Stomach (tissue), 4 donors: ENCODE results near the gene RPS5.

Experiments used
- CTCF ChIP-seq, 7 experiments: fragments of 450-650 bp in 4 of 7; fragments of 200-600 bp in 3 of 7; sonication (generic) in 3 of 7; IDR thresholded peaks; one replicate each; pipeline ENCODE4 v1.5.1; 2016 to 2019; ENCODE audit warnings: antibody characterized with exemption in 7 of 7, control low read depth in 2 of 7, mild to moderate bottlenecking in 1 of 7
- EP300 ChIP-seq: sonication (generic); formaldehyde crosslinking; IDR thresholded peaks from one replicate; pipeline ENCODE4 v1.6.1; 2017; ENCODE audit warnings: antibody characterized with exemption
- POLR2A ChIP-seq, 4 donors: fragments of 450-650 bp; IDR thresholded peaks; one replicate each; pipeline ENCODE4 v1.6.1; 2016; ENCODE audit warnings: antibody characterized with exemption in 4 of 4, control low read depth in 2 of 4, mild to moderate bottlenecking in 1 of 4, moderate library complexity in 1 of 4
- POLR2AphosphoS5 ChIP-seq, 3 donors: sonication (generic); formaldehyde crosslinking; IDR thresholded peaks; one replicate each; pipeline ENCODE4 v1.6.1; 2016; ENCODE audit warnings: antibody characterized with exemption in 3 of 3

GRCh38 chr19:58367698-58368454 is 19.2 kb upstream of the RPS5 start:
- TF ChIP-seq CTCF (IDR thresholded peaks at IDR 0.05) (no peak), EP300 (no peak), POLR2AphosphoS5 (IDR thresholded peaks at IDR 0.05) (no peak), POLR2A (IDR thresholded peaks at IDR 0.05) (no peak)
